ENCODE results near the gene TLCD3A.

DNA sequence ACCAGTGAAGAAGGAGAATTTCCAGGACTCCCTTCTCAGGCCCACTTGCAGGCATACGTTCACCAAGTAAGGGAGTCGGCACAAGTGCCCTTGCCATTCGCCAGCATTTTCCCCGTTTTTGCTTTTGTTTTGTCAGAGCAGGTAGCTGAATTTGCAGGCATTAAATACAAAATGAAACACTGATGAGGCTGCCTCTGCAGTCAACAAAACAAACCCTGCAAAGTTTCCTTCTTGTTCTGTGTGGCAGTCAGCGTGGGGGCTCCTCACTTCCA, 41.9 kb downstream of the TLCD3A start:
- no peak for TF ChIP-seq BHLHE40 (IDR thresholded peaks at IDR 0.05; ENCODE audit: borderline replicate concordance)
- no peak for TF ChIP-seq ARNT (IDR thresholded peaks at IDR 0.05)
- no peak for TF ChIP-seq SP1 (IDR thresholded peaks at IDR 0.05)
- TF ChIP-seq FOXM1 (IDR thresholded peaks at IDR 0.05; ENCODE audit: borderline replicate concordance): no peak
- no peak for TF ChIP-seq TARDBP (IDR thresholded peaks at IDR 0.05)
- no peak for TF ChIP-seq SUZ12 (IDR thresholded peaks at IDR 0.05)
- no peak for TF ChIP-seq LEF1 (IDR thresholded peaks at IDR 0.05; ENCODE audit: borderline replicate concordance)
- TF ChIP-seq CTBP1 (IDR thresholded peaks at IDR 0.05; ENCODE audit: borderline replicate concordance): no peak
- TF ChIP-seq ZNF384 (IDR thresholded peaks at IDR 0.05): no peak
- TF ChIP-seq ELF4 (IDR thresholded peaks at IDR 0.05): no peak
- TF ChIP-seq FOXA1 (IDR thresholded peaks at IDR 0.05): no peak
- no peak for TF ChIP-seq HDGF (IDR thresholded peaks at IDR 0.05; ENCODE audit: borderline replicate concordance)
- no peak for TF ChIP-seq NFRKB (IDR thresholded peaks at IDR 0.05)
- TF ChIP-seq L3MBTL2 (conservative IDR thresholded peaks at IDR 0.05): no peak

Data from HEK293T (cell line).